T-cell (primary cell): Measurements from ENCODE around the gene PROS1. TPM values are rescaled to one million over a fixed set of nuclear protein-coding genes. Genes with fewer than 3 reads are reported as not detected.
"Not testable (repeated sequence)": the region's sequence is repeated elsewhere in the genome, so short reads cannot be mapped to it uniquely, and the experiment has no call there.

Experiments
- ATAC-seq, 4 experiments: fragments of 200-7000 bp in 3 of 4; fragments of 150-1000 bp in 1 of 4; cut with Tn5 transposase; replicated peaks in 1 of 4; 1 replicate in 3 of 4; 2 replicates in 1 of 4; pipeline ENCODE4 v1.10.0; 2021; ENCODE audit warnings: moderate library complexity in 3 of 4, mild to moderate bottlenecking in 2 of 4, moderate number of reproducible peaks in 1 of 4
- CTCF ChIA-PET, 2 donors: fragments of 300-600 bp; sonication (Branson Sonifier 250); formaldehyde crosslinking; loops; one replicate each; lab custom pipeline; 2022; ENCODE audit warnings: antibody characterized with exemption in 2 of 2; lab: Charles Lee
- POLR2A ChIA-PET, 2 donors: fragments of 300-600 bp; sonication (Branson Sonifier 250); formaldehyde crosslinking; loops; one replicate each; lab custom pipeline; 2022; ENCODE audit warnings: antibody characterized with exemption in 2 of 2; lab: Charles Lee
- DNase-seq, 35 experiments: peaks; one replicate each; pipeline versions ENCODE4 v3.0.0 to v3.0.0-alpha.2; 2013 to 2023
- H3K27ac ChIP-seq: one replicate; pipeline ENCODE4 v1.5.1; 2013; ENCODE audit warnings: low read length
- H3K27me3 ChIP-seq, 2 experiments: replicated peaks in 1 of 2; 1 replicate in 1 of 2; 2 replicates in 1 of 2; pipeline versions ENCODE4 v1.6.1 to v1.7.0; 2013; ENCODE audit warnings: low read length in 1 of 2, mixed read lengths in 1 of 2; ENCODE audit not compliant: control insufficient read depth in 2 of 2, insufficient read depth in 2 of 2; ENCODE audit errors: extremely low read depth in 1 of 2
- H3K36me3 ChIP-seq, 2 donors: 1 replicate in 1 of 2; 2 replicates in 1 of 2; pipeline versions ENCODE4 v1.6.1 to v1.7.0; 2013; ENCODE audit warnings: low read length in 1 of 2; ENCODE audit not compliant: control insufficient read depth in 2 of 2, insufficient read depth in 1 of 2; ENCODE audit errors: extremely low read depth in 1 of 2
- H3K4me1 ChIP-seq, 2 experiments: 1 replicate in 1 of 2; 2 replicates in 1 of 2; pipeline versions ENCODE4 v1.6.1 to v1.7.0; 2013; ENCODE audit warnings: low read length in 2 of 2, mixed read lengths in 1 of 2; ENCODE audit not compliant: insufficient read depth in 2 of 2, control insufficient read depth in 1 of 2; ENCODE audit errors: extremely low read depth in 1 of 2
- H3K4me3 ChIP-seq, 2 donors: 1 replicate in 1 of 2; 2 replicates in 1 of 2; pipeline versions ENCODE4 v1.5.1 to v1.7.0; 2013; ENCODE audit warnings: mild to moderate bottlenecking in 2 of 2, low read length in 1 of 2, moderate library complexity in 1 of 2; ENCODE audit not compliant: control insufficient read depth in 1 of 2; ENCODE audit errors: extremely low read depth in 1 of 2
- H3K9me3 ChIP-seq: 2 replicates; pipeline ENCODE4 v1.7.0; 2013
- H3K27ac Mint-ChIP-seq, 2 donors: one replicate each; pipeline ENCODE4 v1.8.0; 2020 to 2021; ENCODE audit warnings: mild to moderate bottlenecking in 2 of 2, mixed read lengths in 2 of 2
- H3K27me3 Mint-ChIP-seq, 2 donors: one replicate each; pipeline ENCODE4 v1.8.0; 2021 to 2022; ENCODE audit warnings: mixed read lengths in 2 of 2
- H3K36me3 Mint-ChIP-seq: one replicate; pipeline ENCODE4 v1.8.0; 2021; ENCODE audit warnings: mixed read lengths
- H3K4me1 Mint-ChIP-seq, 3 donors: one replicate each; pipeline ENCODE4 v1.8.0; 2020 to 2022; ENCODE audit warnings: mixed read lengths in 3 of 3, mild to moderate bottlenecking in 1 of 3
- H3K4me3 Mint-ChIP-seq, 3 donors: one replicate each; pipeline ENCODE4 v1.8.0; 2020 to 2022; ENCODE audit warnings: mild to moderate bottlenecking in 3 of 3, mixed read lengths in 3 of 3, moderate library complexity in 3 of 3
- H3K9me3 Mint-ChIP-seq, 3 donors: one replicate each; pipeline ENCODE4 v1.8.0; 2020 to 2022; ENCODE audit warnings: mixed read lengths in 3 of 3
- WGBS: methylation state at CpG from one replicate; pipeline ENCODE4 v1.1.5; 2013; ENCODE audit warnings: missing lambda C conversion rate; ENCODE audit not compliant: insufficient coverage; 5-methylcytosine and 5-hydroxymethylcytosine counted together
- total RNA-seq, 35 experiments: library from RNA in 6 of 35; stranded (reverse) in 6 of 35; fragments of 120-200 nt in 1 of 35; gene quantifications; one replicate each; pipeline versions ENCODE4 v1.2.1 to v1.2.4 and lab custom pipeline; 2013 to 2026

PROS1 gene
- total RNA-seq, 5 donors from 2014 or later (not counting 1 experiment from before 2014, with no cell fraction given): 0.32 to 0.39 (median 0.32) TPM; not detected in 2

DNA sequence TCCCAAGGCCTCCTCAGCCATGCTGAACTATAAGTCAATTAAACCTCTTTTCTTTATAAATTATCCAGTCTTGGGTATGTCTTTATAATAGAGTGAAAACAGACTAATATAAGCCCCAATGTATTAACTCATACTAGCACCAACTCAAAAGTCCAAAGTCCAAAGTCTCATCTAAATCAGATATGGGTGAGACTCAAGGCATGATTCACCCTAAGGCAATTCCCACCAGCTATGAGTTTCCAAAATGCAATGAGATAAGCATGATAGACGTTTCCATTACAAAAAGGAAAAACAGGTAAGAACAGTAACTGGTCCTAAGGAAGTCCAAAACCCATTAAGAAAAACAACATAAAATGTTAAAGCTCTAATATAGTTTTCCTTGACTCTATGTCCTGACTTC is 60.1 kb downstream of the PROS1 start:
- H3K9me3 ChIP-seq, H3K36me3 ChIP-seq, H3K27ac ChIP-seq, H3K4me1 Mint-ChIP-seq, H3K27me3 Mint-ChIP-seq, H3K27me3 ChIP-seq, POLR2A ChIA-PET, H3K4me3 ChIP-seq, H3K4me3 Mint-ChIP-seq, H3K36me3 Mint-ChIP-seq, H3K27ac Mint-ChIP-seq, DNase-seq, H3K4me1 ChIP-seq, ATAC-seq, CTCF ChIA-PET: not testable (repeated sequence)
- peaks cover 0 to 10% (median 3%) of the 10 kb centered on the region in 3 donors for H3K9me3 Mint-ChIP-seq
- no CpG with 5 or more reads among the region's 1 CpG for WGBS

DNA sequence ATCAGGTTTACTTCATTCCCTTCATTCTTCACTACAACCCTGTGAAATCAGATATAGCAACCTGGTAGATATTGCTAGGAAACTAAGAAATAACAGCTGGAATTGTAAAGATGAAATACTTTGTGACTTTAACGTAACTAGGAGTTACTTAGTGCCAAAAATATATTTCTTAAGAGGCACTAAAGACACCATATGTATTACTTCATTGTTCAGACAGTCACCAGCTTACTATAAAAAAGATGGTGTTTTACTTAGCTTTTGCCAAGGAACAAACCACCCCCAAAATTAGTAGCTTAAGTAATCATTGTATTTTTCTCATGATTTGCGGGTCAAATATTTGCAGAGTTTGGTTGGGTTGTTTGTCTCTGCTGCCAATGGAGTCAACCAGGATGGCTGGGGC is 62.5 kb downstream of the PROS1 start:
- ChIA-PET CTCF (no interaction called here), POLR2A (no interaction called here)
- Histone ChIP-seq H3K4me1 (no peaks in the 10 kb centered on the region), H3K27ac (no peak overlapping the region), H3K36me3 (no peaks in the 10 kb centered on the region), H3K9me3 (no peaks in the 10 kb centered on the region), H3K4me3 (no peak overlapping the region), H3K27me3 (peaks cover 0 to 7% of the 10 kb centered on the region in 2 experiments)
- Mint-ChIP-seq H3K9me3 (peaks cover 0 to 10% (median 3%) of the 10 kb centered on the region in 3 donors), H3K4me1 (no peaks in the 10 kb centered on the region), H3K36me3 (no peaks in the 10 kb centered on the region), H3K27ac (no peak overlapping the region), H3K4me3 (no peak overlapping the region), H3K27me3 (no peaks in the 10 kb centered on the region)
- ATAC-seq: no peak
- no CpG with 5 or more reads among the region's 2 CpGs for WGBS
- no peak for DNase-seq

DNA sequence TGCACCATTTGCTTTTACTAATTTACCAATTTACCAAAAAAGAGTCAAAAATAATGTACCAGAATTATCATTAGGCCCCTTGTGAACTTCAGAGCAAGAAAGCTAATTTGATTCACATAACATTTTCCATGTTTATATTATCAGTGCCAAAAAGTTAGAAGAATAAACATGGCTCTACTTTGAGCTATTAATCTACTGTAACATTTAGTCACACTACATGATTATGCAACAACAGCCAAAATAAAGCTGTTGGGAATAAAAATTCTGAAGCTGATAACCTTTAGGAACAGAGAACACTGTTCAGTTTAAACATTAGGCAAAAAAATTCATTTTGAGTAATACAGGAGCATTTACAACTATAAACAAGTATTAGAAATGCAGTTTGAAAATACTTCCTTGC is 63.6 kb downstream of the PROS1 start:
- H3K27ac Mint-ChIP-seq: no peak overlapping the region
- H3K4me1 ChIP-seq: no peaks in the 10 kb centered on the region
- POLR2A ChIA-PET: no interaction called here
- peaks cover 0 to 10% (median 3%) of the 10 kb centered on the region in 3 donors for H3K9me3 Mint-ChIP-seq
- H3K27ac ChIP-seq: no peak overlapping the region
- no peaks in the 10 kb centered on the region for H3K4me1 Mint-ChIP-seq
- H3K27me3 Mint-ChIP-seq: no peaks in the 10 kb centered on the region
- no peak overlapping the region for H3K4me3 ChIP-seq
- no peak for ATAC-seq
- DNase-seq: no peak
- CTCF ChIA-PET: no interaction called here
- peaks cover 0 to 7% of the 10 kb centered on the region in 2 experiments for H3K27me3 ChIP-seq
- H3K4me3 Mint-ChIP-seq: no peak overlapping the region
- H3K9me3 ChIP-seq: no peaks in the 10 kb centered on the region
- H3K36me3 ChIP-seq: no peaks in the 10 kb centered on the region
- no peaks in the 10 kb centered on the region for H3K36me3 Mint-ChIP-seq

DNA sequence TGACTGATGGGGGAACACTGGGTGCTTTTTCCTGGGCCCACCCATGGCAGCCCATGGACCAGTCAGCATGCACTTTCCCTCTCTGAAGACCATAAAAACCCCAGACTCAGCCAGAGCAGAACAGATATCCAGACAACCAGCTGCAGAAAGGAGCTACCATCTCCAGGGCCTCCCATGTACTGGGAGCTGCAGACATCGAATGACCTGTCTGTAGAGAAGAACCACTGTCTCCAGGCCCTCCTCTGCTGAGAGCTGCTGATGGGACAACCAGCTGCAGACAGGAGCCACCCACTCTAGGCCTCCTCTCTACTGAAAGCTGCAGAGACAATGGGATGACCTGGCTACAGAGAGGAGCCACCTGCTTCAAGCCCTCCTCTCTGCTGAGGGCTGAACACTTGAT is 66.6 kb downstream of the PROS1 start:
- Mint-ChIP-seq H3K27ac (no peak overlapping the region), H3K36me3 (no peaks in the 10 kb centered on the region), H3K4me3 (no peak overlapping the region), H3K27me3 (no peaks in the 10 kb centered on the region), H3K4me1 (no peaks in the 10 kb centered on the region), H3K9me3 (peaks cover 0 to 2% (median 2%) of the 10 kb centered on the region in 3 donors)
- POLR2A ChIA-PET: no interaction called here
- Histone ChIP-seq H3K4me3 (peak overlapping the region in 1 of 2 donors; percentile 15), H3K4me1 (no peaks in the 10 kb centered on the region), H3K9me3 (no peaks in the 10 kb centered on the region), H3K36me3 (no peaks in the 10 kb centered on the region), H3K27me3 (peaks cover 0 to 6% of the 10 kb centered on the region in 2 experiments), H3K27ac (no peak overlapping the region)
- no peak for ATAC-seq
- 73% methylated on average over 1 of the region's 1 CpG for WGBS
- CTCF ChIA-PET: no interaction called here
- no peak for DNase-seq

DNA sequence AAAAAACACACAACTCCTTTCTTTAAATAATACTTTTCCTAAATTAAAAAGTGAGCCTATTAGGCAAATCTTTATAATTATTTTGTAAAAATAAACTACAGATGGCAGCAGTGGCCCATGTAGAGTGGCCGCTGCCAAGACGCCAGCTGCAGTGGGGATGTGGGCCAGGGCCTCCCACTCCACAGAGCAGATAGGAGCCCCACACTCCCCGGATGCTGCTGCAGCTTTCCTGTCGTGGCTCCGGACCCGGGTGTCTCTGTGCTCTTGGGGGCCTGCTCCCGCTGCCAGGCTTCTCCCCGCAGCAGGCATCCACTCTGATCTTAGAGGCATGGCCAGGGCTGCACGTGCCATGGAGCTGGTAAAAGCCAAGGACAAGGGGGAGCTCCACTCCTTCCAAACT is 67.5 kb downstream of the PROS1 start:
- H3K27ac ChIP-seq: no peak overlapping the region
- no peaks in the 10 kb centered on the region for H3K27me3 Mint-ChIP-seq
- no peak for DNase-seq
- H3K36me3 ChIP-seq: no peaks in the 10 kb centered on the region
- no peak for ATAC-seq
- no peak overlapping the region for H3K4me3 ChIP-seq
- H3K4me3 Mint-ChIP-seq: no peak overlapping the region
- H3K4me1 Mint-ChIP-seq: no peaks in the 10 kb centered on the region
- WGBS: 91% methylated on average over 9 of the region's 9 CpGs
- H3K27ac Mint-ChIP-seq: no peak overlapping the region
- ChIA-PET POLR2A (no interaction called here), CTCF (no interaction called here)
- peaks cover 0 to 6% of the 10 kb centered on the region in 2 experiments for H3K27me3 ChIP-seq
- H3K4me1 ChIP-seq: no peaks in the 10 kb centered on the region
- no peaks in the 10 kb centered on the region for H3K9me3 ChIP-seq
- H3K36me3 Mint-ChIP-seq: no peaks in the 10 kb centered on the region
- no peaks in the 10 kb centered on the region for H3K9me3 Mint-ChIP-seq

DNA sequence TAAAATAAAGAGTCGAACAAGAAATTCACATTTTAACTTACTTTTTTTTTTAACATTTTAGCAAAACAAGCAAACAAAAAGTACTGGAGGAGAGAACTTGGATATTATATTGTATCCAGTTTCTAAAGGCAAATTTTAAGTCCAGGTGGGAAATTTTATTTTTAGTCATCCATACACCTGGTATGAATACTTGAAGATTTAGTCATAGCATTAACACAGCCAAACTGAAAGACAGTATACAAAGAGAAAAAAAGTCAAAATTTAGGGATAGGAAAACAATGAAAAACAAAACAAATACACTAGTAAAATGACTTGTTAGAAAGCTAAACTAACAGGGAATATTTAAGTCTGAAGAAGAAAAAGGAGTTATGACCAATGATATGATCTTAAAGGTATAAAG is 69.1 kb downstream of the PROS1 start:
- Mint-ChIP-seq H3K4me1 (no peaks in the 10 kb centered on the region), H3K27me3 (no peaks in the 10 kb centered on the region), H3K27ac (no peak overlapping the region), H3K36me3 (no peaks in the 10 kb centered on the region), H3K4me3 (no peak overlapping the region), H3K9me3 (no peaks in the 10 kb centered on the region)
- POLR2A ChIA-PET: no interaction called here
- CTCF ChIA-PET: no interaction called here
- Histone ChIP-seq H3K4me3 (no peak overlapping the region), H3K36me3 (no peaks in the 10 kb centered on the region), H3K9me3 (no peaks in the 10 kb centered on the region), H3K4me1 (no peaks in the 10 kb centered on the region), H3K27me3 (peaks cover 0 to 6% of the 10 kb centered on the region in 2 experiments), H3K27ac (no peak overlapping the region)
- DNase-seq: no peak
- no CpG with 5 or more reads among the region's 1 CpG for WGBS
- ATAC-seq: no peak
